Measurements from ENCODE around the gene XRN1. TPM values are rescaled to one million over a fixed set of nuclear protein-coding genes. Genes with fewer than 3 reads are reported as not detected.
A peak's percentile ranks its signal among the peaks of the same experiment; 100 is the strongest.
"Not testable (repeated sequence)": the region's sequence is repeated elsewhere in the genome, so short reads cannot be mapped to it uniquely, and the experiment has no call there.

The XRN1 gene
- total and polyA plus RNA-seq, 4 experiments from 2014 or later, result 44.5 to 104 (median 82.4) TPM

DNA sequence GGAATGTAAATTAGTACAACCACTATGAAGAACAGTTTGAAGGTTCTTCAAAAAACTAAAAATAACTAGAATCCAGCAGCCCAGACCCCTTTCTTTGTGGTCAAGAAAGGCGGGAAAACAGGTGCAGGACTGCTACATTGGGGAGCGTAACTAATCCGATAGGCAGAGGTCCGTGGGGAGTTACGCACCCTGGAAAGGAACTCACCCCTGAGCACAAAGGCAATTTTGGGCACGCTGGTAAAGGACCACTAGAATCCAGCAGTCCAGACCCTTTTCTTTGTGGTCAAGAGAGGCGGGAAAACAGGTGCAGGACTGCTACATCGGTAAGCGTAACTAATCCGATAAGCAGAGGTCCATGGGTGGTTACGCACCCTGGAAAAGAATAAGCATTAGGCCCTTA, 9.7 kb downstream of the XRN1 start:
- POLR2A ChIA-PET (ENCODE audit: partially characterized antibody); H3K27ac ChIP-seq (ENCODE audit: low read depth, low read length); intact Hi-C loops (cut with micrococcal nuclease); H3K36me3 ChIP-seq (ENCODE audit: insufficient read depth, low read length); H3K27me3 Mint-ChIP-seq; H3K4me3 ChIP-seq (ENCODE audit: low read length in 2 of 2); H3K27me3 ChIP-seq (ENCODE audit: insufficient read depth, low read length); DNase-seq; CTCF ChIA-PET (ENCODE audit: partially characterized antibody); H3K27ac Mint-ChIP-seq; H3K9me3 ChIP-seq (ENCODE audit: control insufficient read depth in 1 of 2, low read length in 2 of 2); H3K9me3 Mint-ChIP-seq: not testable (repeated sequence)
- peaks cover 25% of the 10 kb centered on the region for H3K4me1 ChIP-seq (ENCODE audit: insufficient read depth, low read length)
- Mint-ChIP-seq H3K4me1 (peaks cover 32 to 59% (median 47%) of the 10 kb centered on the region in 4 donors), H3K36me3 (peaks cover 9 to 15% of the 10 kb centered on the region in 2 donors), H3K4me3 (peak overlapping the region in 1 of 8 donors; percentile 15)

- H3K4me1 Mint-ChIP-seq, result peaks cover 32 to 51% (median 42%) of the 10 kb centered on the region in 4 donors
- CTCF ChIA-PET (ENCODE audit: partially characterized antibody), result no interaction called here
These were observed 10.8 kb downstream of the XRN1 start for GRCh38 chr3:142436951-142437585.

DNA sequence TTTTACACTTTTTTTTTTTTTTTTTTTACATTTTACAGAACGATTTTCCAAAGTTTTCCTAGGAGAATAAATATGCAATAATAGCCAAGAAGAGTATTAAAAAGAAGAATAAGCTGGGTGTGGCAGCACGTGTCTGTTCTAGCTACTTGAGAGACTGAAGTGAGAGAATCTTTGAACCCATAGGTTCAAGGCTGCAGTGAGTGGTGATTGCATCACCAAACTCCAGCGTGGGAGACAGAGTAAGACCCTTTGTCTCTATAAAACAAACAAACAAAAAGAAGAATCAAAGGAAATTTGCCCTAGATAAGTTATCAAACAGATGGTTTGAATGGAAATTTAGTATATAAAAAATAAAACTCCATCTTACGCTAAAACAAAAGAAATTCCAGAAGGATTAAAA, 13.3 kb downstream of the XRN1 start:
- H3K36me3 ChIP-seq (ENCODE audit: insufficient read depth, low read length), result peaks cover 12% of the 10 kb centered on the region
- DNase-seq, result no peak
- no peaks in the 10 kb centered on the region for H3K9me3 Mint-ChIP-seq
- H3K4me3 ChIP-seq (ENCODE audit: low read length in 2 of 2), result no peak overlapping the region
- CTCF ChIA-PET (ENCODE audit: partially characterized antibody), result interaction anchor here (0.7 kb wide), 4 partner anchors 10 to 582 kb away, joined by 3 read pairs; no protein-coding TSS in a partner anchor
- peaks cover 31 to 33% (median 32%) of the 10 kb centered on the region in 4 donors for H3K4me1 Mint-ChIP-seq
- no peak overlapping the region for H3K27ac Mint-ChIP-seq
- H3K36me3 Mint-ChIP-seq, result peaks cover 28 to 29% of the 10 kb centered on the region in 2 donors
- no peak overlapping the region for H3K27ac ChIP-seq (ENCODE audit: low read depth, low read length)
- POLR2A ChIA-PET (ENCODE audit: partially characterized antibody), result interaction anchor here (0.7 kb wide), 1 partner anchor 9 kb away, joined by 3 read pairs; no protein-coding TSS in a partner anchor
- no peaks in the 10 kb centered on the region for H3K9me3 ChIP-seq (ENCODE audit: control insufficient read depth in 1 of 2, low read length in 2 of 2)
- H3K27me3 ChIP-seq (ENCODE audit: insufficient read depth, low read length), result no peaks in the 10 kb centered on the region
- H3K27me3 Mint-ChIP-seq, result no peaks in the 10 kb centered on the region
- H3K4me1 ChIP-seq (ENCODE audit: insufficient read depth, low read length), result peaks cover 20% of the 10 kb centered on the region
- intact Hi-C loops (cut with micrococcal nuclease), result no loop called here
- H3K4me3 Mint-ChIP-seq, result no peak overlapping the region

More at GRCh38 chr3:142436951-142437585, 10.8 kb downstream of the XRN1 start:
- intact Hi-C loops (cut with micrococcal nuclease), result no loop called here
- no peak overlapping the region for H3K27ac ChIP-seq (ENCODE audit: low read depth, low read length)
- no peak for DNase-seq
- no peak overlapping the region for H3K4me3 ChIP-seq (ENCODE audit: low read length in 2 of 2)
- POLR2A ChIA-PET (ENCODE audit: partially characterized antibody), result interaction anchor here (1.2 kb wide), 1 partner anchor 11 kb away, joined by 3 read pairs; the partner anchor contains the start of gene XRN1
- H3K9me3 ChIP-seq (ENCODE audit: control insufficient read depth in 1 of 2, low read length in 2 of 2), result no peaks in the 10 kb centered on the region
- peak overlapping the region in 4 of 8 donors; percentile 3 to 15 (median 10) for H3K4me3 Mint-ChIP-seq
- no peaks in the 10 kb centered on the region for H3K27me3 ChIP-seq (ENCODE audit: insufficient read depth, low read length)
- peaks cover 7% of the 10 kb centered on the region for H3K36me3 ChIP-seq (ENCODE audit: insufficient read depth, low read length)
- peak overlapping the region; percentile 1 to 55 (median 15) for H3K27ac Mint-ChIP-seq
- peaks cover 25% of the 10 kb centered on the region for H3K4me1 ChIP-seq (ENCODE audit: insufficient read depth, low read length)
- H3K9me3 Mint-ChIP-seq, result no peaks in the 10 kb centered on the region
- peaks cover 13 to 19% of the 10 kb centered on the region in 2 donors for H3K36me3 Mint-ChIP-seq
- no peaks in the 10 kb centered on the region for H3K27me3 Mint-ChIP-seq

DNA sequence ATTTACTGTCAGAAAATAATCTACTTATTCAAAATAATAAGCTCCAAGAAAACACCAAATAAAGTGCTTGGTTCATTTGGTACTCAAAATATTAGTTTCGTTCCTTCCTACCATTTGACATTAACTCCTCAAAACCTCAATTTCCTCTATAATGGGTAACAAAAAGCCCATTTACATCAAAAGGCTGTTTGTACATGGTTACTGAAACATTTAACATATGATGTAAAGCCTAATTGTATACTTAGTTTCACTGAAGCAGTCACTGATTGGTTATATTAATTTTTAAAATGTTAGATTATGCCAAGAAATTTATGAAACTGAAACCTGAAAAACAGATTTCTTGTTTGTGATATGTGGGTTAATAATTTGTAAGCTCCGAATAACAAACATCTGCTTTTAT, 14.7 kb downstream of the XRN1 start:
- H3K36me3 Mint-ChIP-seq, result peaks cover 38 to 40% of the 10 kb centered on the region in 2 donors

DNA sequence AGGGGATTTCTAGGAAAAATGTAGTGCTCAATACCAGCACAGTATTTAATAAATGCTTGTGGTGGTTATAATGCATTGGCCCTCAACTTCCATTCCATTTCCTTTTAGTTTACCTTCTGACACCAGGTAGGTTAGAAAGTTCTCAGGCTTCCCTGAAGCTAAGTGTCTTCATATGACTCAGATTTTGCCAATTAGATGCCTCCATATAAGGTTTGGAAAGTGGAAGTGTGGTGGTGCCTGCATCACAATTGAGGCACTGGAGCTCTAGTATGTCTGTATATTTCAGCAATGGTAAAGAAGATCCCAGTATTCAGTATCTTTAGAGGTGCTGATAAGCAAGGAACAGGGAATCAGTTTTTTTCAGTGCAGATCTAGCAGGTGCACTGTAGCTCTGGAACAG, 18.3 kb downstream of the XRN1 start:
- H3K4me1 Mint-ChIP-seq, result peaks cover 0 to 26% (median 15%) of the 10 kb centered on the region in 4 donors
- Histone ChIP-seq H3K36me3 (ENCODE audit: insufficient read depth, low read length) (peaks cover 12% of the 10 kb centered on the region), H3K4me3 (ENCODE audit: low read length in 2 of 2) (no peak overlapping the region), H3K4me1 (ENCODE audit: insufficient read depth, low read length) (peaks cover 5% of the 10 kb centered on the region), H3K9me3 (ENCODE audit: control insufficient read depth in 1 of 2, low read length in 2 of 2) (no peaks in the 10 kb centered on the region), H3K27me3 (ENCODE audit: insufficient read depth, low read length) (no peaks in the 10 kb centered on the region), H3K27ac (ENCODE audit: low read depth, low read length) (no peak overlapping the region)
- ChIA-PET CTCF (ENCODE audit: partially characterized antibody) (no interaction called here), POLR2A (ENCODE audit: partially characterized antibody) (no interaction called here)
- intact Hi-C loops (cut with micrococcal nuclease), result no loop called here
- H3K4me3 Mint-ChIP-seq, result no peak overlapping the region
- DNase-seq, result no peak
- H3K36me3 Mint-ChIP-seq, result peaks cover 36 to 51% of the 10 kb centered on the region in 2 donors
- no peaks in the 10 kb centered on the region for H3K9me3 Mint-ChIP-seq
- H3K27ac Mint-ChIP-seq, result no peak overlapping the region
- H3K27me3 Mint-ChIP-seq, result no peaks in the 10 kb centered on the region

More for the DNA sequence above, 14.7 kb downstream of the XRN1 start:
- no peak for DNase-seq
- Mint-ChIP-seq H3K27me3 (no peaks in the 10 kb centered on the region), H3K4me3 (no peak overlapping the region), H3K27ac (no peak overlapping the region), H3K9me3 (no peaks in the 10 kb centered on the region), H3K4me1 (peaks cover 17 to 31% (median 22%) of the 10 kb centered on the region in 4 donors)
- POLR2A ChIA-PET (ENCODE audit: partially characterized antibody), result no interaction called here
- CTCF ChIA-PET (ENCODE audit: partially characterized antibody), result interaction anchor here (1.4 kb wide), 1 partner anchor 10 kb away, joined by 3 read pairs; no protein-coding TSS in a partner anchor
- peaks cover 15% of the 10 kb centered on the region for H3K4me1 ChIP-seq (ENCODE audit: insufficient read depth, low read length)
- peaks cover 12% of the 10 kb centered on the region for H3K36me3 ChIP-seq (ENCODE audit: insufficient read depth, low read length)
- H3K4me3 ChIP-seq (ENCODE audit: low read length in 2 of 2), result no peak overlapping the region
- no peaks in the 10 kb centered on the region for H3K9me3 ChIP-seq (ENCODE audit: control insufficient read depth in 1 of 2, low read length in 2 of 2)
- intact Hi-C loops (cut with micrococcal nuclease), result no loop called here
- no peaks in the 10 kb centered on the region for H3K27me3 ChIP-seq (ENCODE audit: insufficient read depth, low read length)
- no peak overlapping the region for H3K27ac ChIP-seq (ENCODE audit: low read depth, low read length)

DNA sequence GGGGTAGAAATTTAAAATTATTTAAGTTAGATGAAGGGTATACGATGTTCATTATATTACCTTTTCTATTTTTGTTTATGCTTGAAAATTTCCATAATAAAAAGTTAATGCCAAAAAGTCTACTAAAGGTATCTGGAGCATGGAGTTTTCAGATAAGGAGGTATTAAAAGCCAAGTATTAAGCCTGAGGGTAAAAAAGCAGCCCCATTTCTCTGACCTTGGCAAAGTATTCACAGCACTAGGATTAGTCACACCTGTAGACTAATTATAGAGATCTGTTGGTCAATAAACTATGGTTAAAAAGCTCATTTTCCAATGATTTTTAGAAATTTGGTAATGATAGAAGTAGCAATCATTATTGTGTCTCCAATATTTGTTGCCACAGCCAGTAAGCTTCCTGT, 23.1 kb downstream of the XRN1 start:
- Histone ChIP-seq H3K9me3 (ENCODE audit: control insufficient read depth in 1 of 2, low read length in 2 of 2) (no peaks in the 10 kb centered on the region), H3K4me1 (ENCODE audit: insufficient read depth, low read length) (no peaks in the 10 kb centered on the region), H3K27ac (ENCODE audit: low read depth, low read length) (no peak overlapping the region), H3K4me3 (ENCODE audit: low read length in 2 of 2) (no peak overlapping the region), H3K27me3 (ENCODE audit: insufficient read depth, low read length) (no peaks in the 10 kb centered on the region), H3K36me3 (ENCODE audit: insufficient read depth, low read length) (peaks cover 20% of the 10 kb centered on the region)
- H3K9me3 Mint-ChIP-seq, result no peaks in the 10 kb centered on the region
- H3K36me3 Mint-ChIP-seq, result peaks cover 35 to 58% of the 10 kb centered on the region in 2 donors
- no peak overlapping the region for H3K4me3 Mint-ChIP-seq
- CTCF ChIA-PET (ENCODE audit: partially characterized antibody), result interaction anchor here (1.2 kb wide), 1 partner anchor 10 kb away, joined by 3 read pairs; no protein-coding TSS in a partner anchor
- H3K27ac Mint-ChIP-seq, result no peak overlapping the region
- intact Hi-C loops (cut with micrococcal nuclease), result no loop called here
- no peak for DNase-seq
- H3K27me3 Mint-ChIP-seq, result no peaks in the 10 kb centered on the region
- POLR2A ChIA-PET (ENCODE audit: partially characterized antibody), result no interaction called here
- peaks cover 0 to 12% (median 7%) of the 10 kb centered on the region in 4 donors for H3K4me1 Mint-ChIP-seq

DNA sequence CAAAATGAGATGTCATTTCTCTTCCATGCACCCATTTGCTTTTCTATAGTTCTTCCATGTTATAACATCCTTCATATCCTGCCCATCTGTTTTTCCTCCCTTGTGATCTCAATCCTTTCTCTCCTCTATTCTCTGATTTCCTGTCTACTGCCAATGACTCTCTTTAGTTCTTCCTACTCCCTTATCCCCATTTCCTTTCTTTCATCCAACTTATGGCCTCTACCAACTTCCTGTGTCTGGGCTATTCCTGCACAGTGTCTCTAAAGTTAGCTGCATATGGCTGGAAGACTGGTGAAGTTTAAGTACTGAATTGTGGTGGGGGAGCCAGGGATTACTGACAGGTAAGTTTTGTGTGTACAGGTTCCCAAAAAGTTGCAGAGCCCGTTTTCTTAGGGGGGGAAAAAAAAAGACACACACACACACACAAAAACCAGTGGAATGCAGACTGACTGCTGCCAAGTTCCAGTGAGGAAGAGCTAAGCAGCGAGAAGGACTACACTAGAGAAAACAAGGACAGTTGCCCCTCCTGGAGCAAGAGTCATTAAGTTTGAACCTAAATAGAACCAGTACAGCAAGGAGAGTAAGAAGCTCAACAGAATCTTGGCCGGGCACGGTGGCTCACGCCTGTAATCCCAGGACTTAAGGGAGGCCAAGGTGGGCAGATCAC, 28.8 kb downstream of the XRN1 start:
- peak overlapping the region in 5 of 7 donors; percentile 7 to 84 (median 24) for H3K27ac Mint-ChIP-seq
- ChIA-PET CTCF (ENCODE audit: partially characterized antibody) (no interaction called here), POLR2A (ENCODE audit: partially characterized antibody) (no interaction called here)

More for the DNA sequence above, 28.8 kb downstream of the XRN1 start:
- intact Hi-C loops (cut with micrococcal nuclease), result no loop called here
- H3K4me1 Mint-ChIP-seq, result peaks cover 0 to 2% (median 0%) of the 10 kb centered on the region in 4 donors
- Histone ChIP-seq H3K9me3 (ENCODE audit: control insufficient read depth in 1 of 2, low read length in 2 of 2) (no peaks in the 10 kb centered on the region), H3K4me1 (ENCODE audit: insufficient read depth, low read length) (no peaks in the 10 kb centered on the region), H3K4me3 (ENCODE audit: low read length in 2 of 2) (no peak overlapping the region), H3K27ac (ENCODE audit: low read depth, low read length) (no peak overlapping the region), H3K27me3 (ENCODE audit: insufficient read depth, low read length) (no peaks in the 10 kb centered on the region), H3K36me3 (ENCODE audit: insufficient read depth, low read length) (peaks cover 42% of the 10 kb centered on the region)
- H3K9me3 Mint-ChIP-seq, result no peaks in the 10 kb centered on the region
- H3K36me3 Mint-ChIP-seq, result peaks cover 34 to 59% of the 10 kb centered on the region in 2 donors
- H3K27me3 Mint-ChIP-seq, result no peaks in the 10 kb centered on the region
- DNase-seq, result no peak
- H3K4me3 Mint-ChIP-seq, result no peak overlapping the region
